ENCODE results near the gene MPLKIP. TPM values are rescaled to one million over a fixed set of nuclear protein-coding genes. Genes with fewer than 3 reads are reported as not detected.

The MPLKIP gene
- polyA plus RNA-seq, 10 donors: 19.8 to 28.1 (median 22.5) TPM

Other genes with a start within 250 kb of the MPLKIP start
- 10 to 100 TPM; 26.3 to 51.3 (median 35.8) TPM for gene CDK13, start 184.4 kb downstream of the MPLKIP start, polyA plus RNA-seq (ENCODE audit: insufficient read length in 10 of 10)
- gene SUGCT, start 383 bp upstream of the MPLKIP start, polyA plus RNA-seq (ENCODE audit: insufficient read length in 10 of 10): 1 to 10 TPM; 2.1 to 3.8 (median 3.1) TPM

Data from muscle of back (tissue), 10 donors.